Measurements from ENCODE around the gene VCX2.
"Not testable (repeated sequence)": the region's sequence is repeated elsewhere in the genome, so short reads cannot be mapped to it uniquely, and the experiment has no call there.

The VCX2 gene

DNA sequence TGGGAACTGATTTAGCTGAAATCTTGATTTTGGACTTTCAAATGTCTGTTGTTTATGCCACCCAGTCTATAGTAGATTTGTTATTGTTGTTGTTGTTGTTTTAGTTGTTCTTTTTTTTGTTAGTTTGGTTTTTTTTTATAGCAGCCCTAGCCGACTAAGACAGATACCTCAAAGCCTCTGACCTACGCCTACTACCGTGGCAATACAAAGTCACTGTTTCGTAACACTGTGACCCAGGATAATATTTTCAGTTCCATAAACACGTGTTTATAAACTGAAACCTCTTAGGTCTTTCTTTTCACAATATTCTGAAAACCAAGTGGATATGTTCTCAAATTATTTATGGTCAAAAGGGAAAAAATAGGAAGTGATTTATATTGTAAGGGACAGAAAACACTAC lies 32.8 kb downstream of the VCX2 start:
- H3K79me1 ChIP-seq (ENCODE audit: low read length), result no peaks in the 10 kb centered on the region
- no peak overlapping the region for H3K18ac ChIP-seq (ENCODE audit: low read length)
- H4K8ac ChIP-seq (ENCODE audit: low read depth, low read length), result no peak overlapping the region
- no peak overlapping the region for H3K4me2 ChIP-seq (ENCODE audit: low read length)
- H3K36me3 ChIP-seq (ENCODE audit: control insufficient read depth, insufficient read depth, low read length), result no peaks in the 10 kb centered on the region
- H4K5ac ChIP-seq (ENCODE audit: low read length), result no peak overlapping the region
- no peak for DNase-seq
- no peak overlapping the region for H2BK5ac ChIP-seq (ENCODE audit: low read length)
- no peak overlapping the region for H3K4ac ChIP-seq (ENCODE audit: low read depth, low read length)
- H3K4me3 ChIP-seq (ENCODE audit: low read length), result no peak overlapping the region
- H2BK120ac ChIP-seq (ENCODE audit: low read depth, low read length), result no peak overlapping the region
- no CpG with 5 or more reads among the region's 5 CpGs for WGBS (ENCODE audit: extremely low coverage, insufficient coverage, low lambda C conversion rate)
- H3K4me1 ChIP-seq (ENCODE audit: control insufficient read depth, low read depth, low read length), result no peaks in the 10 kb centered on the region
- no peak overlapping the region for H3K23ac ChIP-seq (ENCODE audit: low read length)
- H3K27ac ChIP-seq (ENCODE audit: low read depth, low read length), result no peak overlapping the region
- H3K56ac ChIP-seq (ENCODE audit: low read length), result no peak overlapping the region
- no peaks in the 10 kb centered on the region for H3K79me2 ChIP-seq (ENCODE audit: control insufficient read depth, insufficient read depth, low read length)
- H2AK5ac ChIP-seq (ENCODE audit: low read length), result no peak overlapping the region
- no peaks in the 10 kb centered on the region for H3K27me3 ChIP-seq (ENCODE audit: insufficient read depth, low read length, poor library complexity)
- no peak overlapping the region for H2BK15ac ChIP-seq (replicated peaks; ENCODE audit: low read depth)
- no peak overlapping the region for H3K9ac ChIP-seq (ENCODE audit: low read length)

DNA sequence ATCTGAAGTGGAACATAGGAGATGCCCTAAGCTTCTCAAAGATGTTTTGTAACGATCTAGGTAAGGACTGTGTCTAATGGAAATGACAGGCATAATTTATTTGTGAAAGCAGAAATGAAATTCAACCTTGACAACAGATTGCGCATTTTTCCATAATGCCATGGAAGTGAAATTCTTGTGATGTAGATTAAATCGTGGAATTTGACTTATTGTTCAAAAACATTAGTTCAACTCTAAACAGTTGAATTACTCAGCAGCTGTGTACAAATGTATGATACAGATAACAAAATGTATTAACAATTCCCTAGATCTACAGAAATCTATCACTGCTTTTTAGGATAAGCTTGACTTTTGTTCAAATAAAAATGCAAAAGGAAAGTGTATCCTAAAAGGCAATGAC lies 44.4 kb downstream of the VCX2 start:
- no peak overlapping the region for H3K18ac ChIP-seq (ENCODE audit: low read length)
- H3K4me2 ChIP-seq (ENCODE audit: low read length), result no peak overlapping the region
- H3K79me1 ChIP-seq (ENCODE audit: low read length), result no peaks in the 10 kb centered on the region
- H4K8ac ChIP-seq (ENCODE audit: low read depth, low read length), result no peak overlapping the region
- no peak overlapping the region for H3K23ac ChIP-seq (ENCODE audit: low read length)
- H4K5ac ChIP-seq (ENCODE audit: low read length), result no peak overlapping the region
- no peaks in the 10 kb centered on the region for H3K27me3 ChIP-seq (ENCODE audit: insufficient read depth, low read length, poor library complexity)
- no peak overlapping the region for H3K4me3 ChIP-seq (ENCODE audit: low read length)
- no peak overlapping the region for H3K27ac ChIP-seq (ENCODE audit: low read depth, low read length)
- H3K4ac ChIP-seq (ENCODE audit: low read depth, low read length), result no peak overlapping the region
- H2BK120ac ChIP-seq (ENCODE audit: low read depth, low read length), result no peak overlapping the region
- no peak for DNase-seq
- H3K56ac ChIP-seq (ENCODE audit: low read length), result no peak overlapping the region
- H3K4me1 ChIP-seq (ENCODE audit: control insufficient read depth, low read depth, low read length), result no peaks in the 10 kb centered on the region
- H2BK5ac ChIP-seq (ENCODE audit: low read length), result no peak overlapping the region
- no CpG with 5 or more reads among the region's 3 CpGs for WGBS (ENCODE audit: extremely low coverage, insufficient coverage, low lambda C conversion rate)
- H3K36me3 ChIP-seq (ENCODE audit: control insufficient read depth, insufficient read depth, low read length), result no peaks in the 10 kb centered on the region
- H2AK5ac ChIP-seq (ENCODE audit: low read length), result no peak overlapping the region
- H3K79me2 ChIP-seq (ENCODE audit: control insufficient read depth, insufficient read depth, low read length), result no peaks in the 10 kb centered on the region
- H2BK15ac ChIP-seq (replicated peaks; ENCODE audit: low read depth), result no peak overlapping the region
- no peak overlapping the region for H3K9ac ChIP-seq (ENCODE audit: low read length)

DNA sequence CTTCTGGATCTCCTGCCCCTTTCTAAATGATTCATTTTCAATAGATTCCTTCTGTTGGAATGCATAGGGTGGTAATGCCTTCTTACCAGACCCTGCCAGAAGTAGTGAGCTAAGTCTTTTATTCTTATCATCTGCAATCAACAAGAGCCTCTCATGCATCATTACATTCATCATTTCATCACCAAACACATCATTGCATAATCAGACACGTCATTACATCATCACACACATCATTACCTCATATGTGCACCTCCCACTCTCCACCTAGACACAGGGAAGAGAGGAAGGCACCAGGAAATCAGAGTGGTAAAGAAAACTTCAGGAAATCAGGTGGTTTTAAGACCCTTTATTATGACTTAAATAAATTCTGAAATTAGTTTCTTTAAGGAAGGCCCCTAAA lies 45.0 kb downstream of the VCX2 start:
- no peak overlapping the region for H3K18ac ChIP-seq (ENCODE audit: low read length)
- no peak overlapping the region for H3K4me3 ChIP-seq (ENCODE audit: low read length)
- H3K56ac ChIP-seq (ENCODE audit: low read length), result no peak overlapping the region
- no peak overlapping the region for H2AK5ac ChIP-seq (ENCODE audit: low read length)
- no peak overlapping the region for H2BK5ac ChIP-seq (ENCODE audit: low read length)
- no peak overlapping the region for H2BK120ac ChIP-seq (ENCODE audit: low read depth, low read length)
- no peak overlapping the region for H3K27ac ChIP-seq (ENCODE audit: low read depth, low read length)
- no peaks in the 10 kb centered on the region for H3K36me3 ChIP-seq (ENCODE audit: control insufficient read depth, insufficient read depth, low read length)
- H3K23ac ChIP-seq (ENCODE audit: low read length), result no peak overlapping the region
- H3K4ac ChIP-seq (ENCODE audit: low read depth, low read length), result no peak overlapping the region
- WGBS (ENCODE audit: extremely low coverage, insufficient coverage, low lambda C conversion rate), result 100% methylated on average over 1 of the region's 1 CpG
- no peak overlapping the region for H2BK15ac ChIP-seq (replicated peaks; ENCODE audit: low read depth)
- H3K27me3 ChIP-seq (ENCODE audit: insufficient read depth, low read length, poor library complexity), result no peaks in the 10 kb centered on the region
- no peaks in the 10 kb centered on the region for H3K4me1 ChIP-seq (ENCODE audit: control insufficient read depth, low read depth, low read length)
- no peak overlapping the region for H4K8ac ChIP-seq (ENCODE audit: low read depth, low read length)
- no peak overlapping the region for H3K4me2 ChIP-seq (ENCODE audit: low read length)
- H3K79me1 ChIP-seq (ENCODE audit: low read length), result no peaks in the 10 kb centered on the region
- no peak overlapping the region for H4K5ac ChIP-seq (ENCODE audit: low read length)
- no peak overlapping the region for H3K9ac ChIP-seq (ENCODE audit: low read length)
- H3K79me2 ChIP-seq (ENCODE audit: control insufficient read depth, insufficient read depth, low read length), result no peaks in the 10 kb centered on the region
- DNase-seq, result no peak

DNA sequence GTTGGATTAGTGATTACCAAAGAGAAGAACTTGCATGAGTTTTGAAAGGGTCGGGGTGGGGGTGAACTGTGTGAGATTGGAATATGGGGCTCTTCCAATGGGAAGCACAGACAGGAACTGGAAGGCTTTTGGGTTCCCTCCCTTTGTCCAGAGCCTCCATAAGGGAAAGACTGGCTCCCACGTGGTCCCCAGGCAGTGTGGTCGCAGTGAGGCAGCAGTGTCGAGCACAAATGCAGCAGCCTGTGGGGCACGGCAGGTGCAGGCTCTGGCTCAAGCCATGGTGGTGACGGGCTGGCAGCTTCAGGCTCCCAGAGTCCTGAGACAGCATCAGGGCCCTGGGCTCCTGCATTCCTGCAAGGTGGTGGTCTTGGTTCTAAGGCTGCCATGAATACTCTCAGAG lies 45.5 kb downstream of the VCX2 start:
- DNase-seq, result no peak
- Histone ChIP-seq H3K4me3 (ENCODE audit: low read length) (no peak overlapping the region), H3K4ac (ENCODE audit: low read depth, low read length) (no peak overlapping the region), H2BK5ac (ENCODE audit: low read length) (no peak overlapping the region), H3K79me2 (ENCODE audit: control insufficient read depth, insufficient read depth, low read length) (no peaks in the 10 kb centered on the region), H2BK15ac (replicated peaks; ENCODE audit: low read depth) (no peak overlapping the region), H3K9ac (ENCODE audit: low read length) (no peak overlapping the region), H4K8ac (ENCODE audit: low read depth, low read length) (no peak overlapping the region), H4K5ac (ENCODE audit: low read length) (no peak overlapping the region), H3K4me1 (ENCODE audit: control insufficient read depth, low read depth, low read length) (no peaks in the 10 kb centered on the region), H3K79me1 (ENCODE audit: low read length) (no peaks in the 10 kb centered on the region), H3K36me3 (ENCODE audit: control insufficient read depth, insufficient read depth, low read length) (no peaks in the 10 kb centered on the region), H3K27me3 (ENCODE audit: insufficient read depth, low read length, poor library complexity) (no peaks in the 10 kb centered on the region), H2AK5ac (ENCODE audit: low read length) (no peak overlapping the region), H3K56ac (ENCODE audit: low read length) (no peak overlapping the region), H3K4me2 (ENCODE audit: low read length) (no peak overlapping the region), H3K23ac (ENCODE audit: low read length) (no peak overlapping the region), H3K18ac (ENCODE audit: low read length) (no peak overlapping the region), H2BK120ac (ENCODE audit: low read depth, low read length) (no peak overlapping the region), H3K27ac (ENCODE audit: low read depth, low read length) (no peak overlapping the region)
- no CpG with 5 or more reads among the region's 6 CpGs for WGBS (ENCODE audit: extremely low coverage, insufficient coverage, low lambda C conversion rate)

DNA sequence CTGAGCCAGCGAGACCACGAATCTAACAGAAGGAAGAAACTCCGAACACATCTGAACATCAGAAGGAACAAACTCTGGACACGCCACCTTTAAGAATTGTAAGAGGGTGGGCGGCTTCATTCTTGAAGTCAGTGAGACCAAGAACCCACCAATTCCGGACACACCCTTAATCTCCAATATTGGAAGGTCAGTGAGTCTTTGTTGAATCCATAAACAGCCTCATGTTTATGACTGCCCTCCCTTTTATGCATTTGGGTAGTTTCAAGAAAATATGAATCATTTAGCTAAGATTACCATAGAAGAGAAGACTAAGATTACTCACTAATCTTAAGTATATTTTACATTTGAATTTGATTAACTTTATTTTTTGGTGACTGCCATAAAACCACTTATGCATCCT lies 48.5 kb downstream of the VCX2 start:
- no peak overlapping the region for H3K27ac ChIP-seq (ENCODE audit: low read depth, low read length)
- no peak overlapping the region for H2AK5ac ChIP-seq (ENCODE audit: low read length)
- WGBS (ENCODE audit: extremely low coverage, insufficient coverage, low lambda C conversion rate), result no CpG with 5 or more reads among the region's 6 CpGs

DNA sequence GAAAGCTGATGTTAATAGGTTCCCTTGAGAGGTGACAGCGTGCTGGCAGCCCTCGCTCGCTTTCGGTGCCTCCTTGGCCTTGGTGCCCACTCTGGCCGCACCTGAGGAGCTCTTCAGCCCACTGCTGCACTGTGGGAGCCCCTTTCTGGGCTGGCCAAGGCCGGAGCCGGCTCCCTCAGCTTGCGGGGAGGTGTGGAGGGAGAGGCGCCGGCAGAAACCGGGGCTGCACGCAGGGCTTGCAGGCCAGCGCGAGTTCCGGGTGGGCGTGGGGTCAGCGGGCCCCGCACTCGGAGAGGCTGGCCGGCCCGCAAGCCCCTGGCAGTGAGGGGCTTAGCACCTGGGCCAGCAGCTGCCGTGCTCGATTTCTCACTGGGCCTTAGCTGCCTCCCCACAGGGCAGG lies 49.7 kb downstream of the VCX2 start:
- H3K9ac ChIP-seq (ENCODE audit: low read length); H3K4me1 ChIP-seq (ENCODE audit: control insufficient read depth, low read depth, low read length); H3K4ac ChIP-seq (ENCODE audit: low read depth, low read length); H4K8ac ChIP-seq (ENCODE audit: low read depth, low read length); H4K5ac ChIP-seq (ENCODE audit: low read length); H3K79me1 ChIP-seq (ENCODE audit: low read length); H3K79me2 ChIP-seq (ENCODE audit: control insufficient read depth, insufficient read depth, low read length); H3K27ac ChIP-seq (ENCODE audit: low read depth, low read length); H3K27me3 ChIP-seq (ENCODE audit: insufficient read depth, low read length, poor library complexity); H2AK5ac ChIP-seq (ENCODE audit: low read length); H3K4me2 ChIP-seq (ENCODE audit: low read length); DNase-seq; H3K56ac ChIP-seq (ENCODE audit: low read length); H2BK5ac ChIP-seq (ENCODE audit: low read length); H3K4me3 ChIP-seq (ENCODE audit: low read length); H2BK15ac ChIP-seq (replicated peaks; ENCODE audit: low read depth); H3K23ac ChIP-seq (ENCODE audit: low read length); H2BK120ac ChIP-seq (ENCODE audit: low read depth, low read length); H3K18ac ChIP-seq (ENCODE audit: low read length); H3K36me3 ChIP-seq (ENCODE audit: control insufficient read depth, insufficient read depth, low read length): not testable (repeated sequence)
- WGBS (ENCODE audit: extremely low coverage, insufficient coverage, low lambda C conversion rate), result no CpG with 5 or more reads among the region's 23 CpGs

More for the DNA sequence above, 48.5 kb downstream of the VCX2 start:
- no peak overlapping the region for H4K8ac ChIP-seq (ENCODE audit: low read depth, low read length)
- H2BK5ac ChIP-seq (ENCODE audit: low read length), result no peak overlapping the region
- H3K18ac ChIP-seq (ENCODE audit: low read length), result no peak overlapping the region
- no peak for DNase-seq
- H3K4me2 ChIP-seq (ENCODE audit: low read length), result no peak overlapping the region
- H3K79me1 ChIP-seq (ENCODE audit: low read length), result no peaks in the 10 kb centered on the region
- H3K4me1 ChIP-seq (ENCODE audit: control insufficient read depth, low read depth, low read length), result no peaks in the 10 kb centered on the region
- no peak overlapping the region for H4K5ac ChIP-seq (ENCODE audit: low read length)
- no peaks in the 10 kb centered on the region for H3K36me3 ChIP-seq (ENCODE audit: control insufficient read depth, insufficient read depth, low read length)
- H3K4me3 ChIP-seq (ENCODE audit: low read length), result no peak overlapping the region
- no peak overlapping the region for H3K4ac ChIP-seq (ENCODE audit: low read depth, low read length)
- no peak overlapping the region for H3K9ac ChIP-seq (ENCODE audit: low read length)
- no peak overlapping the region for H3K23ac ChIP-seq (ENCODE audit: low read length)
- no peak overlapping the region for H3K56ac ChIP-seq (ENCODE audit: low read length)
- no peak overlapping the region for H2BK15ac ChIP-seq (replicated peaks; ENCODE audit: low read depth)
- H3K79me2 ChIP-seq (ENCODE audit: control insufficient read depth, insufficient read depth, low read length), result no peaks in the 10 kb centered on the region
- no peaks in the 10 kb centered on the region for H3K27me3 ChIP-seq (ENCODE audit: insufficient read depth, low read length, poor library complexity)
- no peak overlapping the region for H2BK120ac ChIP-seq (ENCODE audit: low read depth, low read length)

Data from mesendoderm (in vitro differentiated cells).